ENCODE measurements around the gene LGR4. TPM values are rescaled to one million over a fixed set of nuclear protein-coding genes. Genes with fewer than 3 reads are reported as not detected.
A peak's percentile ranks its signal among the peaks of the same experiment; 100 is the strongest.

The LGR4 gene
- total and polyA plus RNA-seq, 4 donors, result 27.7 to 65.7 (median 40.6) TPM

GRCh38 chr11:27380771-27381170 lies 91.8 kb downstream of the LGR4 start:
- no peak for DNase-seq (ENCODE audit: low read depth in 4 of 6, low spot score in 6 of 6)
- Histone ChIP-seq H3K4me3 (ENCODE audit: low read depth, low read length) (no peak overlapping the region), H3K27ac (ENCODE audit: low read depth, low read length) (no peak overlapping the region), H3K36me3 (ENCODE audit: control insufficient read depth, insufficient read depth, low read length) (peaks cover 6% of the 10 kb centered on the region), H3K9me3 (ENCODE audit: control insufficient read depth, insufficient read depth, low read length) (no peaks in the 10 kb centered on the region), H3K4me1 (ENCODE audit: control insufficient read depth, insufficient read depth, low read length) (no peaks in the 10 kb centered on the region), H3K27me3 (ENCODE audit: control insufficient read depth, insufficient read depth, low read length) (no peaks in the 10 kb centered on the region)
- WGBS (ENCODE audit: insufficient coverage), result no CpG with 5 or more reads among the region's 2 CpGs

- Histone ChIP-seq H3K4me3 (ENCODE audit: low read depth, low read length) (no peak overlapping the region), H3K9me3 (ENCODE audit: control insufficient read depth, insufficient read depth, low read length) (no peaks in the 10 kb centered on the region), H3K4me1 (ENCODE audit: control insufficient read depth, insufficient read depth, low read length) (no peaks in the 10 kb centered on the region), H3K27ac (ENCODE audit: low read depth, low read length) (no peak overlapping the region), H3K36me3 (ENCODE audit: control insufficient read depth, insufficient read depth, low read length) (peaks cover 3% of the 10 kb centered on the region), H3K27me3 (ENCODE audit: control insufficient read depth, insufficient read depth, low read length) (no peaks in the 10 kb centered on the region)
- 82% methylated on average over 2 of the region's 3 CpGs for WGBS (ENCODE audit: insufficient coverage)
- no peak for DNase-seq (ENCODE audit: low read depth in 4 of 6, low spot score in 6 of 6)
Observed at GRCh38 chr11:27379449-27379848, 93.1 kb downstream of the LGR4 start.

GRCh38 chr11:27375370-27375769 lies 97.2 kb downstream of the LGR4 start:
- Histone ChIP-seq H3K4me3 (ENCODE audit: low read depth, low read length) (no peak overlapping the region), H3K27ac (ENCODE audit: low read depth, low read length) (no peak overlapping the region), H3K9me3 (ENCODE audit: control insufficient read depth, insufficient read depth, low read length) (no peaks in the 10 kb centered on the region), H3K36me3 (ENCODE audit: control insufficient read depth, insufficient read depth, low read length) (peaks cover 6% of the 10 kb centered on the region), H3K4me1 (ENCODE audit: control insufficient read depth, insufficient read depth, low read length) (no peaks in the 10 kb centered on the region), H3K27me3 (ENCODE audit: control insufficient read depth, insufficient read depth, low read length) (no peaks in the 10 kb centered on the region)
- peak in 1 of 6 donors; percentile 21 for DNase-seq (ENCODE audit: low read depth in 4 of 6, low spot score in 6 of 6)
- WGBS (ENCODE audit: insufficient coverage), result no CpG with 5 or more reads among the region's 2 CpGs

- Histone ChIP-seq H3K27me3 (ENCODE audit: control insufficient read depth, insufficient read depth, low read length) (no peaks in the 10 kb centered on the region), H3K27ac (ENCODE audit: low read depth, low read length) (no peak overlapping the region), H3K4me1 (ENCODE audit: control insufficient read depth, insufficient read depth, low read length) (no peaks in the 10 kb centered on the region), H3K36me3 (ENCODE audit: control insufficient read depth, insufficient read depth, low read length) (peaks cover 7% of the 10 kb centered on the region), H3K9me3 (ENCODE audit: control insufficient read depth, insufficient read depth, low read length) (no peaks in the 10 kb centered on the region), H3K4me3 (ENCODE audit: low read depth, low read length) (no peak overlapping the region)
- 100% methylated on average over 1 of the region's 6 CpGs for WGBS (ENCODE audit: insufficient coverage)
- DNase-seq (ENCODE audit: low read depth in 4 of 6, low spot score in 6 of 6), result no peak
Observed at GRCh38 chr11:27373856-27374602, 98.6 kb downstream of the LGR4 start.

GRCh38 chr11:27373392-27373791 lies 99.2 kb downstream of the LGR4 start:
- no peak for DNase-seq (ENCODE audit: low read depth in 4 of 6, low spot score in 6 of 6)
- Histone ChIP-seq H3K27me3 (ENCODE audit: control insufficient read depth, insufficient read depth, low read length) (no peaks in the 10 kb centered on the region), H3K36me3 (ENCODE audit: control insufficient read depth, insufficient read depth, low read length) (peaks cover 7% of the 10 kb centered on the region), H3K9me3 (ENCODE audit: control insufficient read depth, insufficient read depth, low read length) (no peaks in the 10 kb centered on the region), H3K4me1 (ENCODE audit: control insufficient read depth, insufficient read depth, low read length) (no peaks in the 10 kb centered on the region), H3K27ac (ENCODE audit: low read depth, low read length) (no peak overlapping the region), H3K4me3 (ENCODE audit: low read depth, low read length) (no peak overlapping the region)
- WGBS (ENCODE audit: insufficient coverage), result 100% methylated on average over 1 of the region's 3 CpGs

GRCh38 chr11:27372164-27372563 lies 100.4 kb downstream of the LGR4 start:
- H3K27me3 ChIP-seq (ENCODE audit: control insufficient read depth, insufficient read depth, low read length), result no peaks in the 10 kb centered on the region
- H3K36me3 ChIP-seq (ENCODE audit: control insufficient read depth, insufficient read depth, low read length), result peaks cover 10% of the 10 kb centered on the region
- H3K4me3 ChIP-seq (ENCODE audit: low read depth, low read length), result no peak overlapping the region
- no peak for DNase-seq (ENCODE audit: low read depth in 4 of 6, low spot score in 6 of 6)
- no peak overlapping the region for H3K27ac ChIP-seq (ENCODE audit: low read depth, low read length)
- H3K9me3 ChIP-seq (ENCODE audit: control insufficient read depth, insufficient read depth, low read length), result no peaks in the 10 kb centered on the region
- WGBS (ENCODE audit: insufficient coverage), result no CpG with 5 or more reads among the region's 2 CpGs
- no peaks in the 10 kb centered on the region for H3K4me1 ChIP-seq (ENCODE audit: control insufficient read depth, insufficient read depth, low read length)

GRCh38 chr11:27371489-27371888 lies 101.1 kb downstream of the LGR4 start:
- H3K27me3 ChIP-seq (ENCODE audit: control insufficient read depth, insufficient read depth, low read length), result no peaks in the 10 kb centered on the region
- H3K27ac ChIP-seq (ENCODE audit: low read depth, low read length), result no peak overlapping the region
- H3K9me3 ChIP-seq (ENCODE audit: control insufficient read depth, insufficient read depth, low read length), result no peaks in the 10 kb centered on the region
- no peak for DNase-seq (ENCODE audit: low read depth in 4 of 6, low spot score in 6 of 6)
- peaks cover 10% of the 10 kb centered on the region for H3K36me3 ChIP-seq (ENCODE audit: control insufficient read depth, insufficient read depth, low read length)
- no peak overlapping the region for H3K4me3 ChIP-seq (ENCODE audit: low read depth, low read length)
- H3K4me1 ChIP-seq (ENCODE audit: control insufficient read depth, insufficient read depth, low read length), result no peaks in the 10 kb centered on the region

- Histone ChIP-seq H3K4me1 (ENCODE audit: control insufficient read depth, insufficient read depth, low read length) (no peaks in the 10 kb centered on the region), H3K9me3 (ENCODE audit: control insufficient read depth, insufficient read depth, low read length) (no peaks in the 10 kb centered on the region), H3K36me3 (ENCODE audit: control insufficient read depth, insufficient read depth, low read length) (peaks cover 10% of the 10 kb centered on the region), H3K27me3 (ENCODE audit: control insufficient read depth, insufficient read depth, low read length) (no peaks in the 10 kb centered on the region), H3K27ac (ENCODE audit: low read depth, low read length) (no peak overlapping the region), H3K4me3 (ENCODE audit: low read depth, low read length) (no peak overlapping the region)
- 33% methylated on average over 1 of the region's 2 CpGs for WGBS (ENCODE audit: insufficient coverage)
- no peak for DNase-seq (ENCODE audit: low read depth in 4 of 6, low spot score in 6 of 6)
Observed at GRCh38 chr11:27370374-27370773, 102.2 kb downstream of the LGR4 start.

- peak in 1 of 6 donors; percentile 22 for DNase-seq (ENCODE audit: low read depth in 4 of 6, low spot score in 6 of 6)
- Histone ChIP-seq H3K27ac (ENCODE audit: low read depth, low read length) (no peak overlapping the region), H3K4me1 (ENCODE audit: control insufficient read depth, insufficient read depth, low read length) (peaks cover 3% of the 10 kb centered on the region), H3K27me3 (ENCODE audit: control insufficient read depth, insufficient read depth, low read length) (no peaks in the 10 kb centered on the region), H3K36me3 (ENCODE audit: control insufficient read depth, insufficient read depth, low read length) (peaks cover 8% of the 10 kb centered on the region), H3K4me3 (ENCODE audit: low read depth, low read length) (no peak overlapping the region), H3K9me3 (ENCODE audit: control insufficient read depth, insufficient read depth, low read length) (no peaks in the 10 kb centered on the region)
- 66% methylated on average over 10 of the region's 10 CpGs for WGBS (ENCODE audit: insufficient coverage)
Observed at GRCh38 chr11:27367881-27368280, 104.7 kb downstream of the LGR4 start.

GRCh38 chr11:27363576-27364117 lies 108.9 kb downstream of the LGR4 start:
- Histone ChIP-seq H3K4me1 (ENCODE audit: control insufficient read depth, insufficient read depth, low read length) (peaks cover 3% of the 10 kb centered on the region), H3K4me3 (ENCODE audit: low read depth, low read length) (peak overlapping the region; percentile 81), H3K27me3 (ENCODE audit: control insufficient read depth, insufficient read depth, low read length) (no peaks in the 10 kb centered on the region), H3K9me3 (ENCODE audit: control insufficient read depth, insufficient read depth, low read length) (no peaks in the 10 kb centered on the region), H3K36me3 (ENCODE audit: control insufficient read depth, insufficient read depth, low read length) (peaks cover 3% of the 10 kb centered on the region), H3K27ac (ENCODE audit: low read depth, low read length) (peak overlapping the region; percentile 74)
- 33% methylated on average over 6 of the region's 13 CpGs for WGBS (ENCODE audit: insufficient coverage)
- no peak for DNase-seq (ENCODE audit: low read depth in 4 of 6, low spot score in 6 of 6)

Measured in spinal cord (tissue), 10 donors.